Upper lobe of left lung (tissue), 6 donors: ENCODE measurements around the gene SLC10A2. TPM values are rescaled to one million over a fixed set of nuclear protein-coding genes. Genes with fewer than 3 reads are reported as not detected.

Experiments
- ATAC-seq, 2 donors: fragments of 200-7000 bp; cut with Tn5 transposase; one replicate each; pipeline ENCODE4 v1.9.1; 2022; ENCODE audit warnings: mild to moderate bottlenecking in 2 of 2, moderate library complexity in 2 of 2; ENCODE audit not compliant: low FRiP score in 2 of 2
- DNase-seq, 2 donors: peaks; one replicate each; pipeline ENCODE4 v3.0.0-alpha.2; 2019 to 2020
- H3K27ac ChIP-seq, 4 donors: fragments of 200-600 bp; sonication (generic); one replicate each; pipeline ENCODE4 v1.5.1; 2016 to 2019
- H3K27me3 ChIP-seq, 4 donors: fragments of 200-600 bp; sonication (generic); one replicate each; pipeline ENCODE4 v1.5.1; 2017 to 2019
- H3K36me3 ChIP-seq, 4 donors: fragments of 200-600 bp; sonication (generic); one replicate each; pipeline ENCODE4 v1.5.1; 2016 to 2019
- H3K4me1 ChIP-seq, 4 donors: fragments of 200-600 bp; sonication (generic); one replicate each; pipeline ENCODE4 v1.5.1; 2018 to 2019
- H3K4me3 ChIP-seq, 4 donors: fragments of 200-600 bp; sonication (generic); one replicate each; pipeline ENCODE4 v1.5.1; 2017 to 2019; ENCODE audit warnings: mild to moderate bottlenecking in 2 of 4, moderate library complexity in 1 of 4
- H3K9me3 ChIP-seq, 4 donors: fragments of 200-600 bp; sonication (generic); one replicate each; pipeline ENCODE4 v1.5.1; 2018 to 2019
- CTCF ChIP-seq, 6 experiments: fragments of 450-650 bp in 4 of 6; fragments of 200-600 bp in 2 of 6; sonication (generic) in 2 of 6; IDR thresholded peaks; one replicate each; pipeline ENCODE4 v1.5.1; 2016 to 2019; ENCODE audit warnings: antibody characterized with exemption in 6 of 6
- EP300 ChIP-seq, 4 donors: sonication (generic); formaldehyde crosslinking; IDR thresholded peaks; one replicate each; pipeline ENCODE4 v1.5.1; 2017; ENCODE audit warnings: antibody characterized with exemption in 4 of 4, control low read depth in 2 of 4
- POLR2A ChIP-seq, 4 donors: fragments of 450-650 bp; IDR thresholded peaks; one replicate each; pipeline ENCODE4 v1.5.1; 2016 to 2017; ENCODE audit warnings: antibody characterized with exemption in 4 of 4, mild to moderate bottlenecking in 2 of 4
- POLR2AphosphoS5 ChIP-seq, 2 donors: sonication (generic); formaldehyde crosslinking; IDR thresholded peaks; one replicate each; pipeline ENCODE4 v1.5.1; 2017; ENCODE audit warnings: antibody characterized with exemption in 2 of 2
- WGBS, 2 donors: methylation state at CpG; one replicate each; pipeline ENCODE4 v1.1.5; 2017 to 2018; 5-methylcytosine and 5-hydroxymethylcytosine counted together
- total RNA-seq, 6 donors: library from RNA; depleted of rRNA in 4 of 6; stranded (reverse); fragments of >200 nt in 4 of 6; gene quantifications; one replicate each; pipeline versions ENCODE4 v1.1.0 to v1.2.1, GENCODE V29; 2016 to 2021
- donor health status: DM: no; HTN: no; CAD: no; lungs with moderate emphysema.
- donor health status: DM: no; HTN: yes; CAD: no; lungs with severe emphysema.

Gene SLC10A2
- total RNA-seq, 6 donors from 2014 or later: not detected

- WGBS, 2 donors: 62 to 86% methylated on average over 1 of the region's 1 CpG
- Histone ChIP-seq H3K4me3 (no peak overlapping the region), H3K9me3 (no peaks in the 10 kb centered on the region), H3K4me1 (no peaks in the 10 kb centered on the region), H3K27me3 (no peaks in the 10 kb centered on the region), H3K27ac (no peak overlapping the region), H3K36me3 (no peaks in the 10 kb centered on the region)
- TF ChIP-seq POLR2AphosphoS5 (IDR thresholded peaks at IDR 0.05): no peak
- TF ChIP-seq CTCF (IDR thresholded peaks at IDR 0.05): no peak
- no peak for TF ChIP-seq EP300 (IDR thresholded peaks at IDR 0.05)
- DNase-seq (no peak), ATAC-seq (no peak)
Observed at GRCh38 chr13:103002279-103002678, 63.9 kb downstream of the SLC10A2 start.

- TF ChIP-seq POLR2A (IDR thresholded peaks at IDR 0.05) (no peak), EP300 (IDR thresholded peaks at IDR 0.05) (no peak), CTCF (IDR thresholded peaks at IDR 0.05) (no peak)
Observed at GRCh38 chr13:103000157-103000556, 66.1 kb downstream of the SLC10A2 start.

GRCh38 chr13:102999499-102999898 lies 66.7 kb downstream of the SLC10A2 start:
- Histone ChIP-seq H3K9me3 (peaks cover 0 to 9% (median 3%) of the 10 kb centered on the region in 4 donors), H3K36me3 (no peaks in the 10 kb centered on the region), H3K4me3 (no peak overlapping the region), H3K27ac (no peak overlapping the region), H3K27me3 (no peaks in the 10 kb centered on the region), H3K4me1 (no peaks in the 10 kb centered on the region)
- 47 to 67% methylated on average over 2 of the region's 2 CpGs for WGBS, 2 donors
- TF ChIP-seq POLR2AphosphoS5 (IDR thresholded peaks at IDR 0.05): no peak
- no peak for TF ChIP-seq POLR2A (IDR thresholded peaks at IDR 0.05)
- TF ChIP-seq EP300 (IDR thresholded peaks at IDR 0.05): no peak
- TF ChIP-seq CTCF (IDR thresholded peaks at IDR 0.05): no peak
- no peak for DNase-seq
- ATAC-seq: no peak

More at GRCh38 chr13:103000157-103000556, 66.1 kb downstream of the SLC10A2 start:
- ATAC-seq: no peak
- Histone ChIP-seq H3K27ac (no peak overlapping the region), H3K4me1 (no peaks in the 10 kb centered on the region), H3K27me3 (no peaks in the 10 kb centered on the region), H3K36me3 (no peaks in the 10 kb centered on the region), H3K4me3 (no peak overlapping the region), H3K9me3 (peaks cover 0 to 5% (median 3%) of the 10 kb centered on the region in 4 donors)
- no peak for DNase-seq
- WGBS, 2 donors: 80 to 82% methylated on average over 3 of the region's 3 CpGs

Other genes with a start within 250 kb of the SLC10A2 start
- gene ERCC5, start 220.4 kb downstream of the SLC10A2 start, total RNA-seq: 100 to 1,000 TPM in 1 of 6 donors, 10 to 100 TPM in 5; 39.1 to 138 (median 47.4) TPM